Endothelial cell of hepatic sinusoid (primary cell): Measurements from ENCODE around the gene KCNF1.

Source experiments
- in situ Hi-C: cut with HindIII; loops from 2 replicates; pipeline ENCODE4 v1.10.0; 2017; ENCODE audit warnings: low sequenced_read_pairs

KCNF1 gene

DNA sequence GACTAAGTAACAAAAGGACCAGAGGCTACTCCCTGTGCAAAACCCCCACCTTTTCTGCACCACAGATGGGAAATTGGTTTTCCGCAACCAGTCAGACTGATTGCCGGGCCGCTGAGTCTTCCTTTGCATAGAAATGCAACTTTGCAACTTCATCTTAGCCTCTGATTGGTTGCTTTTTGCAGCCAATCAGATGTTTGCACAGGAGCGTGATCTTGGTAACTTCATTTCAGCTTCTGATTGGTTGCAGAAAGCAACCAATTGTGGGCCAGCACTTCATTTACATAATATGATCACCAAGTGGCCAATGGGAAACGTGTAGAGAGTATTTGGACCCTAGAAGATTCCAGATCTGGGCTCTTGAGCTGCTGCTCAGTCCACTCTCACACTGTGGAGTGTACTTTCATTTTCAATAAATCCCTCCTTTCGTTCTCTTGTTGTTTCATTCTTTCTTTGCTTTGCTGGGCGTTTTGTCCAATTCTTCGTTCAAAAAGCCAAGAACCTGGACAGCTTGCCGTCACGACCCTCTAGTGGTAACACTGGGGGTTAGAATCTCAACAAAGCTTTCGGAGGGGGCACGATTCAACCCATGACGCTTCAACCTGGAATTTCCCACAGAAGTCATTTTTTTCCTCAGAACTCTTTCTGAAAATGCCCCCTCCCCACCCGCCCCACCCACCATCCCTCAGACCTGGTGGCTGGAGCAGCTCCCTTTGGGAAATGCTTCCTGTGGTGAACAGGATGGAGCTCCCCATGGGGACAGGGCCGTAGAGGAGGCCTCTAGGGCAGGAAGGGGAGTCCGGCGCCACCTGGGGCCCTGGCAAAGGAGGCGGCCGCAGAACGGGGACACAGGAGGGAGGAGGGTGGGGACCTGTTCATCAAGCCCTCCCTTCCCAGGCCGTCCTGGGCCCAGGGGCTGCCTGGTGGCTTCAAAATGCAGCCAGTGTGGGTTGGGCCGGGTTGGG, 31.8 kb upstream of the KCNF1 start:
- in situ Hi-C loops, result no loop called here

DNA sequence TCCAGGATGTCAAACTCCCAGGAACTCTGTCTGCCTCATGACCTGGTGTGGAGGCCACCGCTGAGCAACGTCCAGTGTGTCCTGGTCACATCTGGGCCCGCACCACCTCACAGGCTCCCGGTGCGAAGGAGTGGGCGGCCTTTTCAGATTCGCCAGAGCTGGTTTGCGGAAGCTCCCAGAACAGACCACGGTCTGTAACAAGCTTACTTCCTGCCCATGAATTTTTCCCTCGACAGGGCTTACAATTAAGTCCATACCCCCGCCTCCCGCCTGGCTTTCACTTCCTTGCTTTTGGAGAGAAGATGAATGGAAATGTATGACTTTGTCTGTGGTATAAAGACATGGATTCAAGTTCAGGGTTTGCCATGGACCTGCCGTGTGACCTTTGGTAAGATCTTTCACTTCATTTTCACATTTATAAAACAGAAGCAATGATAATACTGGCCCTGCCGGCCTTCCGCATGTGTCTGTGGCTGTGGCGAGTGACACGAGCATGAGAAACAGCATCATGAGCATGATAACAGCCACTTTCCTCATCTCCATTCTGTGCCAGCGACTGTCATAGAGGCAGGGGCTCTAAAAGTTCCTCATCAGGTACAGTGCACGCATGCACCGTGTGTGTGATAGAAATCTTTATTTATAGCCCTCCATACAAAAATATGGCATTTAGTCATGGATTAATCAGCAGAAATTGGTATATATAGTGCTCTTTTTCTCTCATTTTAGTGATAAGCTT, 31.0 kb upstream of the KCNF1 start:
- in situ Hi-C loops, result no loop called here

DNA sequence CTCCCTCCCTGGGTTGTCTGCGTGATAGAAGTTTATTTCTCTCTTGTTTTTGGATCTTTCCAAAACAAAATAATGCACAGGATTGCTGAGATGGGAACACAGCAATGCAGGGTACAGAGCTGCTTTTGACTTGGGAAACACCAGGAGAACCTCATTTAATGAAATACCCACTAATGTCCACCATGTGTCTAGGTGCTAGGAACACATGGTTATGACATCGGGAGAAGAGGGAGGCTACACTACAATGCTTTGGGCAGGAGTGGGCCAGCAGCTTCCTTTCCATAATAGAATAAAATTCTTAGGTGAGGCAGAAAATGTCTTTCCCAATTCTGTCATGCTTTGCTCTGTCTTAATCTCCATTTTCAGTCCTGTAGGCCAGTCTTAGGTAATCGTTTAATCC, 29.2 kb upstream of the KCNF1 start:
- in situ Hi-C loops, result no loop called here

DNA sequence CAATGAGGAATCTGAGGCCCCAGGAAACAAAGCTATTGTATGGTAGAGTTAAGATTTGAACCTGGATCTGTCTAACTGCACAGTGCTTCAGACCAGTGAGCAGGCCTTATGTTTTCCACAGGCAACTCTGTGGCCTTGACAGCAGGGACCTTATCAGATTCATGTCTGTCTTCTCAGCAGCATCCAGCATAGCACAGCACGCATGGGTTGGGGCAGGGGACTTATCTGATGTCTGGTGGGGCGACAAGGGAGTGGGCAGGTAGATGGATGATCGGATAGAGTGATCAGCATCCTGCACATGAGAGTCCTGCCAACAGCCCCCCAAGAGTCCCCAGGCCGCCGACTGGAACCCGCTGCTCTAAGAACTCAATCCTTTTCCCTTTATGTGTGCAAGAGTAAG, 28.7 kb upstream of the KCNF1 start:
- in situ Hi-C loops, result no loop called here

DNA sequence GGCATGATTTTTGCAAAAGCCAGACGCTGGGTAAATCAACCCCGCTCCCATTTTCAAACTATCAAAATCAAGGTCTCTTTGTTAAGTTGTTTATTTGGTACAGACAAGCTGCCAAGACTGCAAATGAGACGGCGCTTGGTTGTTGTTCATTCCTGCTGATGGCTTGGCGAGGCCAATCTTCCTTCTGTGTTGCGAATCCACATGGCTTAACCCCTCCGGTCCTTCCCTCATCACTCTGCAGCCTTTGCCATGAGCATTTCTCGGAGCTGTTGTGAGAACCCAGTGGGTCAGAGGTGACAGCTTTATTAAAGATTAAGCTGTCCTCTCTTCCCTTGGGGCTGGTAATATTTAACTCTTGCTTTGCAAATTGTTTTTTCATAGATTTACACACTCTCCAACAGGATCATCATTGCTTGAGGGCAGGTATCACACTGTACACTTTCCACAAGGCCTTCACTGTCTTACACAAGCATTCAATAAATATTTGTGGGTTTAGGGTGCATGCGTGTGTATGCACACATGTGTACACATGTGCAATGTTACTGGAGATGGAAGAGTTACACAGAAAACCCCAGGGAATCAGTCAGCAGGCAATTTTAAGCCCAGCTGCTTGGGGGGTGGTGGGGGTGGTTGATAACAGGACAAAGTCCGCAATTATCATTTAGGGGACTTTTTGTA, 27.8 kb upstream of the KCNF1 start:
- in situ Hi-C loops, result no loop called here

DNA sequence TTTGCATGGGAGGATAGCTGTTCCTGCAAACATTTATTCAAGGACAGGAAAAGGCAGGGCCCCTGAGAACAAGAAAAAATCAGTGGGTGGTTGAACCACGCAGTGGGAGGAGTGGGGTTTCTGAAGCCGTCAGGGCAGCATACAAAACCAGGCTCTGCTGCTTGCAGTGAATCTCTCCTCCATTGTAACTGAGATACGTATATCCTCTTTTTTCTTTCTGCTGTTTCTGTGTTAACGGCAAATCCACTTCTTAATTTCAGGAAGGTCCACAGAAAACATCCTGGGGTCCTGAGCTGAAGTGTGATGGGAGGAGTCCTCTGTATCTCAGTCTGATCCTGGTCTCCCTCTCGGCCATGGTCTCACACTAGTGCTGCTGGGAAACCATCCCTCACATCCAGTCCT, 27.2 kb upstream of the KCNF1 start:
- in situ Hi-C loops, result no loop called here

DNA sequence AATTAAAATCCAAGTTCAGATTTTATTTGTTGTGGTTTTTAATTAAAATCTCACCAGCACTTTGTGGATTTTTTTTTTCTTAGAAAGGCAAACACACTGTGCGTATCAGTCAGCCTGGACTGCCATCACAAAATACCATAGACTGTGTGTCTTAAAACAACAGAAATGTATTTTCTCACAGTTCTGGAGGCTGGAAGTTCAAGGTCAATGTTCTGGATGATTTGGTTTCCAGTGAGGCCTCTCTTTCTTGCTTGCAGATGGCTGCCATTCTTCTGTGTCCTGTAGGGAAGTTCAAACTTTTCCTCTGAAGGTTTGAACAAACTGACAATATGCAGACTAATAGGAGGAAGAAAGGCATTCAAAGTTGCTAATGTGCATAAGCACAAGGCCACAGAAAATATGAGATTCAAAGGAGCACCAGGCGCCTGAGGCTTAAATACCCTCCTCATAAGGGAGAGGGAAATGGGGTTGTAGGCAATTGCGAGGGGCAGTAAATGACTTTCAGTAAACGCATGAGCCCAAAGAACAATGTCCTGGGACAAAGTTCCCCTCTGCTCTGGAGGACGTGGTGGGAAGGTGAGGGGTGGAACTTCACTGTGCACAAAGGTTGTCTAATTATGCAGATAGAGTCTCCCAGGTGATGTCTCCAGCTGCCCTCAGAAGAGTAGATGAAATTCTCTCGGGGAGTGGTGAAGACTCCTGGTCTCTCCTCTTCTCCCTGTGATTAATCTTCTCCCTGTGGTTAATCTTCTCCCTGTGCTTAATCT, 26.5 kb upstream of the KCNF1 start:
- in situ Hi-C loops, result no loop called here

DNA sequence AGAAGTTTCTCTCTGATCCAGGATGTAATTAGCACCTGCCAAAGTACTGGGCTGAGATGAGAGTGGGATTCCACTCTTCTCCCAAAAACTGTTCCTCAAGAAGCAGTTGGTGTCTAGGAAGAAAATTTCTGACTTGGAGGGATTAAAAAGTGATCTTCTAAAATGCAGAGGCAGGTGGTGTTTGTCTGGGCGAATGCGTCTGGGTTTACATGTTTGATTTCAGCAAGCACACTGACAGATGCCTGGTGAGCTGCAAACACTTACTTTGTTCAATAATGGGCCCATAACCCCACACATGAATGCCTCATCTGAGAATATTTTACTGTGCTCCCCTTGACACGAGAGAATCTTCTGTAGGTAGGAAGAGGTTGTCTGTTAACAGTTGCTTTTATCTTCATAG, 24.3 kb upstream of the KCNF1 start:
- in situ Hi-C loops, result no loop called here

DNA sequence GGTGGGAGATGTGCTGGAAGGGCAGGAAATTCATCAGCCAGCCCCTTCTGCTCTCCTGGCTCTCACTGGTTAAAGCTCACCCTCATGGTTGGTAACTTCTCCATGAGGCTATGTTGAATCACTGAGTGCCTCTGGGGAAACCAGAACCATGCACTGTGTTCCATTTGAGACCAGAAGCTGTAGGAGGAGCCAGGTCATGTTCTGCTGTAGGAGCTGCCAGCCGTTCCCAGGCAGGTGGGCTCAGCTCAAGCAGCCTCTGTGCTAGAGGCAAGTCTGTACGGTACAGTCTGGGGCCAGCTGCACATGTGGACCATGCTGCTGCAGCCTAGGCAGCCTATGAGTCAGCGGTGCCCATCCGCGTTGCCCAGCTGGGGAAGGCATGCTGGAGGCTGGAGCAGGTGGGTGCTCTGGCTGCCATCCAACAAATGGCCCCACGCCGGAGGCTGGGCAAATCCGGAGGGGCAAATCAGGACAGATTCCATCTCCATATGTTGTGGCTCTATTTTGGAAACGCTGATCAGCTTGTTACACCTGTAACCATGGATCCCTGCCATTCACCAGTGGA, 22.0 kb upstream of the KCNF1 start:
- in situ Hi-C loops, result no loop called here

DNA sequence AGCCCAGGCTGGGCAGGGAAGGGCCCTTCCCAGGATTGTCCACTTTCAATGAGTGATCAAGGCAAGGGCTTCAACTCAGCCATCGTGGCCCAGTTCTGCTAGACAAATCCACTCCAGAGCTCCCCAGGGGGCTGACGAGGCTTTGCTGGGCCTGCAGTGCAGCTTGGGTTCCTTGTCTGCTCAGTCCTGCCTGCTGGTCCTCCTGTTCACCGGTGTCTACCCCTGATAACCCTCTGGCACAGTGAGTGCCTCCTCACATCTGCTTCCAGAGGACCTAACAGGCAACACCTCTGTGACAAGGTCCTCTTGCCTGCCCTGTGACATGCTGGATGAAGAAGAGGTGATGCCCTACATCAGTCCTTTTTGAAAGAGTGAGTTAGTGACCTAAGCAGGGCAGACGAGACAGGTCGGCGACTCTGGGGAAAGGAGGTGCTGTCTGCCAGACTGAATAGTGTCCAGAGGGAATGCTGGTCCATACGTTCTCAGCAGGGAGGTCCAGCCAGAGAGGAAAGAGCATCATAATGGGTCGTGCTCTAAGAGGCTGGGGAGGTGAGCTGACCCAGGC, 20.9 kb upstream of the KCNF1 start:
- in situ Hi-C loops, result no loop called here

DNA sequence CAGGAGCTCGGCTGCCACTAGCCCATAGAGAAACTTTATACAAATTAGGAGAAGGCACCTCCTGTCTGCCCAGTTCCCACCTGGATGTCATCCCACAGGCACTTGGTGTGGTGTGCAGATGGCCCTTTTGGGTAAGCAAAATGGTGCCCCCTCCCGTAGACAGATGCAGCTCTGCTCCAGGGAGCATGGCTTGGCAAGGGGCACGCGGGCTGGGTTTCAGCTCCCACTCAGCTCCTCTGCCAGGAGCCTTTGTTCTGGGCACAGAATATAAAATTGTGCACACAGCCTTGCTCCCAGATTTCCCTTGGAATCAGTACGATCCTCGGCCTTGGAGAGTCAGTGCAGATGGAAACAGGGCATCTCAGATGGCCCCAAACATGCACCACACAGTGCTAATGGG, 20.3 kb upstream of the KCNF1 start:
- in situ Hi-C loops, result no loop called here

DNA sequence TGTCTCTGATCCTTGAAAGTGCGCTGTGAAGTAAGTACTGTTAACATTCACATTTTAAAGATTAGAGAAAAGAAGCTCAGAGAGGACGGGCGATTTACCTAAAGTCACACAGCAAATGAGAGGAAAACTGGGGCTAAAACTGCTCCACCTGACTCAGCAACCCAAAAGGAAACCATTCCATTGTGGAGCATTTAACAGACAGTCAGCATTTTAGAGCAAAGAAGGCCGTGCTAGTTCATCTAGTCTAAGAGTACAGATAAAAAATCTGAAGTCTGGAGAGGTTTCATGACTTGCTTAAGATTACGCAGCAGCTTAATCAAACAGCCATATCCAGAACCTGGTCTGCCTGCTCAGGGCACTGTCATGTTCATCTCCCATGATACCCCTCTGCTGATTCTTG, 19.9 kb upstream of the KCNF1 start:
- in situ Hi-C loops, result no loop called here

DNA sequence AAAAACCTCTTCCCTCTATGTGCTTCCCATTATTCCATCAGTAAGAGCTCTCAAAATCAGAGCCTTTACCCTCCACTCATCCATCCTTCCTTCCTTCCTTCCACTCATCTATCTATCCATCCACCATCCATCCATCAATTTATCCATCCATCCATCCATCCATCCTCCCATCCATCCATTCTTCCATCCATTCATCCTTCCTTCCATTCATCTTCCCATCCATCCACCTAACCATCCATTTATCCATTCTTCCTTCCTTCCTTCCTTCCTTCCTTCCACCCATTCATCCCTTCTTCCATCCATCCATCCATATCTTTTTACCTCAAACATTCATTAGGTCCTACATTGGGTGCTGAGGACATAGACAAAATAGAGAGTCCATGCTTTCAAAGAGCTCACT, 19.4 kb upstream of the KCNF1 start:
- in situ Hi-C loops, result no loop called here

DNA sequence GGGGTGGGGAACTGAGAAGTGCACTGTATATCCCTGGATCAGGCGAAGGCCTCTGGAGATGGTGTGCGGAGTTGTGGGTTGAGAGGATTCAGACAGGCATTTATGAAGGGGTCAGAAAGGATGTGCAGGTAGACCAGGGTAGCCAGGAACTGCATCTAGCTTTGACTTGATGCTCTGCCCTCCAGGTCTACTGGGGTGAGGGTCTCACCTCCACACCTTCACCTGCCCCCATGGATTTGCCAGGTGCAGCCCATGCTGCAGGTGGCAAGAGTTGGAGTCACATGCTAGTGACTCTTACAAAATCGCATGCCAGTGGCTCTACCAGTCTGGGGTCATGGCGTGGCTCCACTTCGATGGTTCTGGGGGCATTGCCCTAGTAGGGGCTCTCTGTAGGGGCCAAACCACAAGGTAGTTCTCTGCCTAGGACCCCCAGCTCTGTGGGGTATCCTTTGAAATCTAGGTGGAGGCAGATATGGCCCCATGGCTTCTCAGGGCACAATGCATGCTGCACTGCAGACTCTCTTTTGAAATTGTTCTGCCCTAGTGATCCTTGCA, 18.9 kb upstream of the KCNF1 start:
- in situ Hi-C loops, result no loop called here

DNA sequence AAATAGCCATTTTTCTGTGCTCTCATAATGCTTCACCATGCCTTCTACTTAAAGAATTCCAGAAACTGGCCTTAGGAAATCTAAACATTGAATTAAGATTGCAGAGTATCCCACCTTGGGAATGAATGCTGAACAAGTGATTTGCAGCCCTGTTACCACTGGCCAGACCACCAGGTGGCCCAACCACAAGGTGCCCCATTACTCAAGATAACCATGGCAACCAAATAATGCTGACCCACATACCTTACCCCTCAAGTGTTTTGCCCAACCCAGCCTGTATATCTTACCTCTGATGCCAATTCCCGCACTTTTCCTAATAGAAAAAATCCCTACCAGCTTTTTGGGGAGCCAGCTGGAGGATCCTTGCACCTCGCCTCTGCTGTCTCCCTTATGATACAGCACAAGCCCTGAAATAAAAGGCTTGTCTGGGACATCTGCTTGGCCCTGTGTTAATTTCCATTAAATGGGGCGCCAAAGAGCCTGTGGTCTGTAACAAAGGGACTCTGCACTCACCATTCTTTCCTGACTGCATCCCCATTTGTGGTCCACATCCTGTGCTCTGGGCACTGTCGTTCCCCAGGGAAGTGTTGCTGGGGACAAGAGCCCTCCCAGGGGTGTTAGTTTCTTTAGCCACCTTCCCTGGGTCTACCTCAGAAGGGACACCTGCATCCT, 17.3 kb upstream of the KCNF1 start:
- in situ Hi-C loops, result no loop called here

DNA sequence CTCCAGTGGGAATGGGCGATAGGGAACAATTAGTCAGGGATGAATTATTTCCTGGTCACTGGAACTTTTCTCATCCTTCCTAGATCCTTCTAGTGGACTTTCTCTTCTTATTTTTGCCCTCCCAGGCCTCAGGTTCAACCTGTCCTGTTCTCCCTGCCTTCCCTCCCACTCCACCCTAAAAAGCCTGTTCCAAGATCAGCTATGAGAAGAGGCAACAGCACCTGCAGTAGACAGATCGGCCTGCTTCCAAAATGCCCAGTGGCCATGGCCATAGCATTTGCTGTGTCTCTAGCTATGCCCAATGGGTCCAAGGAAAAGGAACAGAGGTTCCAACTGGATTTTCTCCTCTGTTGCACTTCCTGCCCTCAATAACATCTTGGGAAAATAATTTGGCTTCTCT, 16.5 kb upstream of the KCNF1 start:
- in situ Hi-C loops, result no loop called here

DNA sequence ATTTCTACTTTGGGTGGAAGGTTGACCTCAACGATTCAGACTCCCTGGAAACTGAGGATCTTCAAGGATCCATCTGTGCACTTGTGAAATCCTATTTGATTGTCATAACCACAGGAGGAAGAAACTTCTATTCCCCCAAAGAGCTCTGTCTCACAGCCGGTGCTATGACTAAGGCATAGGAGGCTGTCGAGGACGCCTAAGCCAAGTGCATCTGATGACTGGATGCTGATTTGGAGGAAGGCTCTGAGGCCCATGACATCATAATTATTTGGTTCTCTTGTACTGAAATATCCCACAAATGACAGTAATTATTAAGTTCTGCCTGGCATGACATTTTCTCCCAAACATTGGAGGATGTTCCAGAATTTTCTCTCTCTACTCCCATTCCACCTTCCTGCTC, 13.8 kb upstream of the KCNF1 start:
- in situ Hi-C loops, result no loop called here

DNA sequence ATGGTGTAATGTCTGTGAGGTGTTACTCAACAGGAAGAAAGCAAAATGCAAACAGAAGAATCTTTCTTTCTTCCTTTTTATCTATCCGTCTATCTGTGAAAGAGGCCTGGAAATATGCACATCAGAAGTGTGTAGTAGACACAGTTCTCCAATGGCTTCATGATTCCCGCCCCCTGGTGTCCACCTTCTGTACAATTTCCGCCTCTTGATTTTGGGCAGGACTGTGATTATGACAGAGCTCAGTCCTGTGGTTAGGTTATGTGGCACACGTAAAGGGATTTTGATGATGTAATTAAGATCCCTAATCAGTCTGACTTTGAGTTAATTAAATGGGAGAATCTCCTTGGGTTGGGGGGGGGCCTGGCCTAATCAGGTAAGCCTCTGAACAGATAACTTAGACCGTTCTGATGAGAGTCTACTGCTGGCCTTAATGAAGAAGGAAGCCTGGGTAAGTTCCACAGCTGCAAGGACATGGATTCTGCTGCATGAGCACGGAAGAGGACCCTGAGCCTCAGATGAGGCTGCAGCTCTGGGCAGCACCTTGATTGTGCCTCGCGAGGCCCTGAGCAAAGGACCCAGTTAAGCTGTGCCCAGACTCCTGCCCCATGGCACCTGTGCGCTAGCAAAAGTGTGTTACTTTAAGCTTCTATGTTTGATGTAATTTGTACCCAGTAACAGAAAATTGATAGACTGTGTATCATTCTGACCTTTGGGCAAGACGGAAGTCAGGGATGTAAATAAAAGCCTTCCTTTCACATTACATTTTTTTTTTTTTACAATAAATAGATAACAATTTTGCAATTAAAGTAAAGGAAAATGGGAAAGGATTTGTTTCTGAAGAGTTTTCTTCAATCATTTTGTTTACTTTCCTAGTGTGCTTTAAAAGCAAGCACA, 11.3 kb upstream of the KCNF1 start:
- in situ Hi-C loops, result loop anchor here (5.0 kb wide), 1 partner anchor 63 kb away; no protein-coding TSS in a partner anchor
